Measurements from ENCODE around the gene ARHGEF12. TPM values are rescaled to one million over a fixed set of nuclear protein-coding genes. Genes with fewer than 3 reads are reported as not detected.

The ARHGEF12 gene
- total and polyA plus RNA-seq, 2 experiments from 2014 or later: 9.0 to 38.9 TPM

DNA sequence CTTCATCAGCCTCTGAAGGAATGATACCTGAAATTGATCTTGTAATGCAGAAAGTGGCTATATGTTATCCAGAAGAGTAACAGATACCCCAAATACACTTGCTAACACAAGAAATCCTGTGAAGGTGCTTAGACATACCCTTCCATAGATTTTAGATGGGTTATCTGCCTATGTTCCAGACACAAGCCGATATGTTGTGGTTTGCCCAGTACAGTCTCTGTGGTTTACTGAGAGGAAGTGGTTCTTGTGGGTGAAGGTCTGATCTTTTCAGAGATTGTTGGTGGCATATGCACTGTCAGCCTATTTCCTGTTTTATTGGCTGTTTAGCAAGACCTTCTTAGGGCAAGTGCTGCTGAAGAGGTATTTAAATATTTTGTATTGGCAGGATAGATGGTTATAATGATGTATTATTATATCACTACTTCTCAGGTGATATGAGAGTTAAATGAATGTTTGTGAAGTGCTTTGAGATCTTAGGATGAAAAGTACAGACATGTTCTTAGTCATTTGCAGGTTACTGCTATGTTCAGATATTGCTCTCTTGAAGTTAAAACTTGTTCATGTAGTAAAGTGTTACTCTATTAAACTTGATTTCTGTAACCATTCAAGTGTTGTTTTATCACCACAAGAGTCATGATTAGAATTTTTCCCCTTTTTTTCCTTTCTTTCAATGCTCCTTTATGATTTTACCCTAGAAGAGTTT is 8.2 kb downstream of the ARHGEF12 start (continued):
- no peak for TF ChIP-seq REST (IDR thresholded peaks at IDR 0.05; ENCODE audit: unreplicated experiment)
- no peak for TF ChIP-seq EZH2 (IDR thresholded peaks at IDR 0.05; ENCODE audit: low read depth, unreplicated experiment)
- no peak for TF ChIP-seq ETS1 (IDR thresholded peaks at IDR 0.05)
- TF ChIP-seq POLR2AphosphoS5 (IDR thresholded peaks at IDR 0.05; ENCODE audit: low read depth): no peak

DNA sequence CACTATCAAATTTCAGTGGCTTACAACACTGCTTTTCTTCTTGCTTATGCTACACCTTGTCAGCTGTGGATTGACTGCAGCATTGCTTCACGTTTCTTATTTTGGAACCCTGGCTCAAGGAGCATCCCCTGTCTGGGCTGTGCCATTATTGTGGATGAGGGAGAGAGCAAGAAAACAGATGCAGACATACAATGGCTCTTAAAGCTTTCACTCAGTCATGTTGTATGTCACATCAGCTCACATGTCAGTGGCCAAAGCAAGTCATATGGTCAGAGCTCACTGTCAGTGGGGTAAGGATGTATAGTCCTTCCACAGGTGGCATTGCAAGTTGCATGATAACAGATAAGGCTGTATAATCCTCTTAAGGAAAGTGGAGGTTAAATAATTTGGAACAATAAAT is 10.0 kb downstream of the ARHGEF12 start:
- Histone ChIP-seq H3K4me1 (ENCODE audit: insufficient read depth) (peaks cover 12% of the 10 kb centered on the region; the same call in 1 of the 2 replicates), H3K36me3 (ENCODE audit: insufficient read depth) (no peaks in the 10 kb centered on the region), H3K4me3 (no peak overlapping the region), H3K79me2 (replicated peaks; ENCODE audit: insufficient read depth) (peaks cover 96% of the 10 kb centered on the region), H4K20me1 (replicated peaks; ENCODE audit: insufficient read depth) (0 out of 2 replicates have a peak, but pooled peaks cover 8% of the 10 kb centered on the region), H3K27me3 (ENCODE audit: insufficient read depth) (no peaks in the 10 kb centered on the region), H3K9me2 (ENCODE audit: insufficient read depth) (no peaks in the 10 kb centered on the region), H2AFZ (no peak overlapping the region), H3F3A (replicated peaks; ENCODE audit: low read depth) (no peaks in the 10 kb centered on the region), H3K27ac (ENCODE audit: low read depth) (no peak overlapping the region), H3K4me2 (no peak overlapping the region)
- ATAC-seq (no peak), DNase-seq (ENCODE audit: low spot score) (no peak)
- Mint-ChIP-seq H3K27ac (no peak overlapping the region), H3K27me3 (ENCODE audit: insufficient read depth, low read depth, poor library complexity) (peaks cover 2% of the 10 kb centered on the region), H3K4me3 (no peak overlapping the region), H3K4me1 (peaks cover 22% of the 10 kb centered on the region), H3K36me3 (ENCODE audit: low read depth) (no peaks in the 10 kb centered on the region), H3K9me3 (no peaks in the 10 kb centered on the region)
- TF ChIP-seq NANOG (IDR thresholded peaks at IDR 0.05; ENCODE audit: borderline replicate concordance) (no peak), REST (IDR thresholded peaks at IDR 0.05; ENCODE audit: unreplicated experiment) (no peak), CREB1 (CRISPR knock-in tag; IDR thresholded peaks at IDR 0.05; ENCODE audit: low read depth) (no peak), ZNF331 (CRISPR knock-in tag; IDR thresholded peaks at IDR 0.05; ENCODE audit: low read depth) (no peak), ETS1 (IDR thresholded peaks at IDR 0.05) (no peak), EZH2 (IDR thresholded peaks at IDR 0.05; ENCODE audit: low read depth, unreplicated experiment) (no peak)
- TF ChIP-seq, protein P1, sequence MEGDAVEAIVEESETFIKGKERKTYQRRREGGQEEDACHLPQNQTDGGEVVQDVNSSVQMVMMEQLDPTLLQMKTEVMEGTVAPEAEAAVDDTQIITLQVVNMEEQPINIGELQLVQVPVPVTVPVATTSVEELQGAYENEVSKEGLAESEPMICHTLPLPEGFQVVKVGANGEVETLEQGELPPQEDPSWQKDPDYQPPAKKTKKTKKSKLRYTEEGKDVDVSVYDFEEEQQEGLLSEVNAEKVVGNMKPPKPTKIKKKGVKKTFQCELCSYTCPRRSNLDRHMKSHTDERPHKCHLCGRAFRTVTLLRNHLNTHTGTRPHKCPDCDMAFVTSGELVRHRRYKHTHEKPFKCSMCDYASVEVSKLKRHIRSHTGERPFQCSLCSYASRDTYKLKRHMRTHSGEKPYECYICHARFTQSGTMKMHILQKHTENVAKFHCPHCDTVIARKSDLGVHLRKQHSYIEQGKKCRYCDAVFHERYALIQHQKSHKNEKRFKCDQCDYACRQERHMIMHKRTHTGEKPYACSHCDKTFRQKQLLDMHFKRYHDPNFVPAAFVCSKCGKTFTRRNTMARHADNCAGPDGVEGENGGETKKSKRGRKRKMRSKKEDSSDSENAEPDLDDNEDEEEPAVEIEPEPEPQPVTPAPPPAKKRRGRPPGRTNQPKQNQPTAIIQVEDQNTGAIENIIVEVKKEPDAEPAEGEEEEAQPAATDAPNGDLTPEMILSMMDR (conservative IDR thresholded peaks at IDR 0.05; ENCODE audit: low read depth in 2 of 2): no peak
